Measurements from ENCODE around the gene FAM114A1. TPM values are rescaled to one million over a fixed set of nuclear protein-coding genes. Genes with fewer than 3 reads are reported as not detected.

Gene FAM114A1
- total RNA-seq, 2 experiments from 2014 or later, result not detected

GRCh38 chr4:38944440-38944839, 76.8 kb downstream of the FAM114A1 start:
- Histone ChIP-seq H3K9me3 (ENCODE audit: control insufficient read depth in 1 of 2, insufficient read depth in 1 of 2, low read length in 2 of 2) (no peaks in the 10 kb centered on the region), H3K4me3 (ENCODE audit: low read length) (no peak overlapping the region), H3K36me3 (ENCODE audit: insufficient read depth, low read length) (no peaks in the 10 kb centered on the region), H3K27me3 (ENCODE audit: control insufficient read depth in 1 of 2, insufficient read depth in 2 of 2, low read length in 2 of 2) (no peaks in the 10 kb centered on the region), H3K27ac (ENCODE audit: low read depth in 1 of 2, low read length in 2 of 2) (no peak overlapping the region), H3K4me1 (ENCODE audit: insufficient read depth, low read length) (peaks cover 8% of the 10 kb centered on the region)
- intact Hi-C loops (cut with DNase I, micrococcal nuclease), result no loop called here
- Mint-ChIP-seq H3K4me3 (no peak overlapping the region), H3K27ac (no peak overlapping the region), H3K27me3 (no peaks in the 10 kb centered on the region), H3K4me1 (ENCODE audit: low read depth) (peaks cover 16% of the 10 kb centered on the region), H3K36me3 (ENCODE audit: low read depth) (no peaks in the 10 kb centered on the region), H3K9me3 (no peaks in the 10 kb centered on the region)
- CTCF ChIA-PET, result no interaction called here
- POLR2A ChIA-PET, result no interaction called here
- ATAC-seq (ENCODE audit: poor library complexity), result no peak
- TF ChIP-seq CTCF (IDR thresholded peaks at IDR 0.05), result no peak
- no peak for DNase-seq

- H3K27me3 Mint-ChIP-seq, result no peaks in the 10 kb centered on the region
- no peak overlapping the region for H3K4me3 Mint-ChIP-seq
- H3K4me3 ChIP-seq (ENCODE audit: low read length), result no peak overlapping the region
- DNase-seq (no peak), ATAC-seq (ENCODE audit: poor library complexity) (no peak)
- no peaks in the 10 kb centered on the region for H3K9me3 Mint-ChIP-seq
- no peaks in the 10 kb centered on the region for H3K9me3 ChIP-seq (ENCODE audit: control insufficient read depth in 1 of 2, insufficient read depth in 1 of 2, low read length in 2 of 2)
- peaks cover 25% of the 10 kb centered on the region for H3K4me1 Mint-ChIP-seq (ENCODE audit: low read depth)
- H3K4me1 ChIP-seq (ENCODE audit: insufficient read depth, low read length), result peaks cover 10% of the 10 kb centered on the region
- no peak overlapping the region for H3K27ac Mint-ChIP-seq
- H3K36me3 ChIP-seq (ENCODE audit: insufficient read depth, low read length), result no peaks in the 10 kb centered on the region
- POLR2A ChIA-PET, result no interaction called here
- H3K27me3 ChIP-seq (ENCODE audit: control insufficient read depth in 1 of 2, insufficient read depth in 2 of 2, low read length in 2 of 2), result no peaks in the 10 kb centered on the region
- no peak for TF ChIP-seq CTCF (IDR thresholded peaks at IDR 0.05)
- no peaks in the 10 kb centered on the region for H3K36me3 Mint-ChIP-seq (ENCODE audit: low read depth)
- intact Hi-C loops (cut with DNase I, micrococcal nuclease), result loop anchor here in 1 of 2 experiments (5.0 kb wide), 2 partner anchors 40 to 45 kb away; no protein-coding TSS in a partner anchor
- CTCF ChIA-PET, result no interaction called here
- no peak overlapping the region for H3K27ac ChIP-seq (ENCODE audit: low read depth in 1 of 2, low read length in 2 of 2)
Measured at GRCh38 chr4:38946919-38947318, 79.3 kb downstream of the FAM114A1 start.

GRCh38 chr4:38948551-38948950, 80.9 kb downstream of the FAM114A1 start:
- ChIA-PET CTCF (interaction anchor here (1.2 to 1.4 kb wide), 2 partner anchors 81 to 186 kb away, joined by 5 read pairs; no protein-coding TSS in a partner anchor), POLR2A (interaction anchor here (1.6 to 2.3 kb wide), 2 partner anchors 10 to 97 kb away, joined by 8 to 13 read pairs; no protein-coding TSS in a partner anchor)
- Histone ChIP-seq H3K4me1 (ENCODE audit: insufficient read depth, low read length) (peaks cover 10% of the 10 kb centered on the region), H3K36me3 (ENCODE audit: insufficient read depth, low read length) (no peaks in the 10 kb centered on the region), H3K27me3 (ENCODE audit: control insufficient read depth in 1 of 2, insufficient read depth in 2 of 2, low read length in 2 of 2) (no peaks in the 10 kb centered on the region), H3K4me3 (ENCODE audit: low read length) (no peak overlapping the region), H3K27ac (ENCODE audit: low read depth in 1 of 2, low read length in 2 of 2) (peak overlapping the region in 1 of 2 donors; percentile 23), H3K9me3 (ENCODE audit: control insufficient read depth in 1 of 2, insufficient read depth in 1 of 2, low read length in 2 of 2) (no peaks in the 10 kb centered on the region)
- TF ChIP-seq CTCF (IDR thresholded peaks at IDR 0.05), result no peak
- H3K4me1 Mint-ChIP-seq (ENCODE audit: low read depth), result peaks cover 25% of the 10 kb centered on the region
- H3K4me3 Mint-ChIP-seq, result no peak overlapping the region
- intact Hi-C loops (cut with DNase I, micrococcal nuclease), result loop anchor here in 1 of 2 experiments (5.0 kb wide), 2 partner anchors 39 to 46 kb away; no protein-coding TSS in a partner anchor
- H3K9me3 Mint-ChIP-seq, result no peaks in the 10 kb centered on the region
- no peaks in the 10 kb centered on the region for H3K27me3 Mint-ChIP-seq
- H3K36me3 Mint-ChIP-seq (ENCODE audit: low read depth), result no peaks in the 10 kb centered on the region
- peak overlapping the region; percentile 86 for H3K27ac Mint-ChIP-seq
- ATAC-seq (ENCODE audit: poor library complexity), result no peak
- DNase-seq, result no peak

Data from CD4-positive, alpha-beta T cell (primary cell).